ENCODE data around the gene RBBP5. TPM values are rescaled to one million over a fixed set of nuclear protein-coding genes. Genes with fewer than 3 reads are reported as not detected.

Gene RBBP5
- total and polyA plus RNA-seq, 9 donors: 8.6 to 12.6 (median 10.6) TPM

DNA sequence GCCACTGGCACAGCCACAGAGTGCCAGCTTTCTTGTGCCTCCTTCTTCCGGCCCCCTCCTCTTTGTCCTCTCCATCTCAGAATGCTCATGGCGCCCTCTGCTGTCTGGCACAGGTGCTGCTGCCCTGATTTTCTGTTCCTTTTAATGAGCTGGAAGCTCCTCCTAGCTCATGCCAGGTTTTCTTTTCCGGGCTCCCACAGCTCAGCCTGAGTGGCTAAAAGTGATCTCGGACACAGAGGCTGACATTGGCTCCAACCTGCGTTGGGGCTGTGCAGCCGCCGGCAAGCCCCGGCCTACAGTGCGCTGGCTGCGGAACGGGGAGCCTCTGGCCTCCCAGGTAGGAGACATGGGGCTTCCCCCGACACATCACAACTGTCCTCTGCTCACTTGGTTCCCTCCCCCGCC, 60.1 kb downstream of the RBBP5 start:
- no peak overlapping the region for H3K4me3 ChIP-seq (ENCODE audit: low read length)
- peaks cover 4% of the 10 kb centered on the region for H3K4me1 ChIP-seq (ENCODE audit: control insufficient read depth, insufficient read depth, low read length)
- WGBS (ENCODE audit: insufficient coverage): 29% methylated on average over 13 of the region's 13 CpGs
- H3K27me3 ChIP-seq (ENCODE audit: control insufficient read depth, insufficient read depth, low read length): peaks cover 2% of the 10 kb centered on the region
- no peaks in the 10 kb centered on the region for H3K9me3 ChIP-seq (replicated peaks; ENCODE audit: control insufficient read depth, low read depth, low read length)
- peak; percentile 83 for DNase-seq
- no peaks in the 10 kb centered on the region for H3K36me3 ChIP-seq (ENCODE audit: control insufficient read depth, insufficient read depth, low read length)
- no peak overlapping the region for H3K27ac ChIP-seq (ENCODE audit: low read length)

DNA sequence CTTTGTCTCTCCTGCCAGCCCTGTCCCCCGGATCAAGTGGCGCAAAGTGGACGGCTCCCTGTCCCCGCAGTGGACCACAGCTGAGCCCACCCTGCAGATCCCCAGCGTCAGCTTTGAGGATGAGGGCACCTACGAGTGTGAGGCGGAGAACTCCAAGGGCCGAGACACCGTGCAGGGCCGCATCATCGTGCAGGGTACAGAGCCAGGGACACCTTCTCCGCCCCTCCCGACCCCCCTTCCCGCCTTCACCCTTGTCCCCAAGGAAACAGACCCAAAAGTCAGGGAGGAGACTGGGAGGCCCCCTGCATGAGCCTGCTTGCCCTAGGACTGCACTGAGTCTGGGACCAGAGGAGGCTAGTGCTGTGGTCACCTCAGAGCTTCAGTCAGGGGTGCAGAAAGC, 60.6 kb downstream of the RBBP5 start:
- Histone ChIP-seq H3K27me3 (ENCODE audit: control insufficient read depth, insufficient read depth, low read length) (peaks cover 2% of the 10 kb centered on the region), H3K27ac (ENCODE audit: low read length) (no peak overlapping the region), H3K36me3 (ENCODE audit: control insufficient read depth, insufficient read depth, low read length) (no peaks in the 10 kb centered on the region), H3K4me3 (ENCODE audit: low read length) (no peak overlapping the region), H3K4me1 (ENCODE audit: control insufficient read depth, insufficient read depth, low read length) (peaks cover 4% of the 10 kb centered on the region), H3K9me3 (replicated peaks; ENCODE audit: control insufficient read depth, low read depth, low read length) (no peaks in the 10 kb centered on the region)
- 81% methylated on average over 9 of the region's 14 CpGs for WGBS (ENCODE audit: insufficient coverage)
- DNase-seq: no peak

DNA sequence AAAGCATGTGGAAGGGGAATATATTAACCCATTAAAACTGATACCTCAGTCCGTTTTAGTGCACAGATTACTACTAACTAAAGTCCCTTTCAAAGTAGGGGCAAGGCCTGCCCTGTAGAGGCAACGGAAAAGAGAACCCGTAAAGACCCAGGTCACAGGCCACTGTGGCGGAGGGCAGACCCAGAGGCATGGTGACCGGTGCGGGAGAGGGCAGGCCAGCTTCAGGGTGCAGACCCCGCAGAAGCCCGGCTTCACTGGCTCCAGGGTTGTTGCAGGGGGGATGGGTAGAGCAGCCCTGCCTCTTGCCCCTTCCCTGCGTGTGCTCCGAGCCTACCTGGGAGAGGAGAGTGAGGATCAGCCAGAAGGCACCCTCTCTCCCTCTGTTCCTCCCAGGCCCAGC, 61.0 kb downstream of the RBBP5 start:
- Histone ChIP-seq H3K9me3 (replicated peaks; ENCODE audit: control insufficient read depth, low read depth, low read length) (no peaks in the 10 kb centered on the region), H3K27ac (ENCODE audit: low read length) (no peak overlapping the region), H3K4me3 (ENCODE audit: low read length) (no peak overlapping the region), H3K27me3 (ENCODE audit: control insufficient read depth, insufficient read depth, low read length) (peaks cover 2% of the 10 kb centered on the region), H3K36me3 (ENCODE audit: control insufficient read depth, insufficient read depth, low read length) (no peaks in the 10 kb centered on the region), H3K4me1 (ENCODE audit: control insufficient read depth, insufficient read depth, low read length) (peaks cover 4% of the 10 kb centered on the region)
- WGBS (ENCODE audit: insufficient coverage): 93% methylated on average over 3 of the region's 10 CpGs
- no peak for DNase-seq

DNA sequence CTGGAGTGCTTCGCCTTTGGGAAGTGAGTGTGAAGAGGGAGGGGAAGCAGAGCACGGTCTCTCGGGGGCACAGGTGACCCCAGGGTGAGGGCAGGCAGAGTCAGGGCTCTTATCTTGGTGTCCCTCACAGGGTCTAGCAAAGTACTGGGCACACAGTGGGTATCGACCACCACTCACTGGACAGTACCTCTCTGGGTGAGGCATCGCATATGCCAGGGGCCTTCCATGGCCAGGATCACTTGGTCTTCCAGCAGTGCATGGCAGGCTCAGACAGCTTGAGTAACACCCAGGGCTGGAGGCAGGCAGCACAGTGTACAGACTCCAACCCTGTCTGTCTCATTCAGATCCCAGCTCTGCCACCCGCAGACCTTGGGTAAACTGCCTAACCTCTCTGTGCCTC, 62.1 kb downstream of the RBBP5 start:
- Histone ChIP-seq H3K27ac (ENCODE audit: low read length) (no peak overlapping the region), H3K27me3 (ENCODE audit: control insufficient read depth, insufficient read depth, low read length) (peaks cover 2% of the 10 kb centered on the region), H3K9me3 (replicated peaks; ENCODE audit: control insufficient read depth, low read depth, low read length) (no peaks in the 10 kb centered on the region), H3K4me1 (ENCODE audit: control insufficient read depth, insufficient read depth, low read length) (peaks cover 4% of the 10 kb centered on the region), H3K36me3 (ENCODE audit: control insufficient read depth, insufficient read depth, low read length) (no peaks in the 10 kb centered on the region), H3K4me3 (ENCODE audit: low read length) (no peak overlapping the region)
- no peak for DNase-seq
- WGBS (ENCODE audit: insufficient coverage): 95% methylated on average over 5 of the region's 6 CpGs

DNA sequence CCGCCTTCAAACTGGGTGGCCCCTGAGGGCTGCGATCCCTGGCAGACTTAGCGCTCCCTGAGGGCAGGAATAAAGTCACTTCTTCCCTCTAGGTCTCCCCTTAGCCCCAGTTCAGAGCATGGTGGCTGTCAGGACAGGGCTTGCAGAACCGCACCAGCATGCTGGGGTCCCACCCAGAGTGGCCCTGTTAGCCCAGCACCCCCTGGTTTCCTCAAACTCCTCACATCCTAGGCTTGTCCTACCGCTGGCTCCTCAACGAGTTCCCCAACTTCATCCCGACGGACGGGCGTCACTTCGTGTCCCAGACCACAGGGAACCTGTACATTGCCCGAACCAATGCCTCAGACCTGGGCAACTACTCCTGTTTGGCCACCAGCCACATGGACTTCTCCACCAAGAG, 62.9 kb downstream of the RBBP5 start:
- Histone ChIP-seq H3K27ac (ENCODE audit: low read length) (no peak overlapping the region), H3K4me1 (ENCODE audit: control insufficient read depth, insufficient read depth, low read length) (peaks cover 4% of the 10 kb centered on the region), H3K4me3 (ENCODE audit: low read length) (no peak overlapping the region), H3K36me3 (ENCODE audit: control insufficient read depth, insufficient read depth, low read length) (no peaks in the 10 kb centered on the region), H3K9me3 (replicated peaks; ENCODE audit: control insufficient read depth, low read depth, low read length) (no peaks in the 10 kb centered on the region), H3K27me3 (ENCODE audit: control insufficient read depth, insufficient read depth, low read length) (peaks cover under 1% of the 10 kb centered on the region)
- no peak for DNase-seq
- 88% methylated on average over 12 of the region's 12 CpGs for WGBS (ENCODE audit: insufficient coverage)

DNA sequence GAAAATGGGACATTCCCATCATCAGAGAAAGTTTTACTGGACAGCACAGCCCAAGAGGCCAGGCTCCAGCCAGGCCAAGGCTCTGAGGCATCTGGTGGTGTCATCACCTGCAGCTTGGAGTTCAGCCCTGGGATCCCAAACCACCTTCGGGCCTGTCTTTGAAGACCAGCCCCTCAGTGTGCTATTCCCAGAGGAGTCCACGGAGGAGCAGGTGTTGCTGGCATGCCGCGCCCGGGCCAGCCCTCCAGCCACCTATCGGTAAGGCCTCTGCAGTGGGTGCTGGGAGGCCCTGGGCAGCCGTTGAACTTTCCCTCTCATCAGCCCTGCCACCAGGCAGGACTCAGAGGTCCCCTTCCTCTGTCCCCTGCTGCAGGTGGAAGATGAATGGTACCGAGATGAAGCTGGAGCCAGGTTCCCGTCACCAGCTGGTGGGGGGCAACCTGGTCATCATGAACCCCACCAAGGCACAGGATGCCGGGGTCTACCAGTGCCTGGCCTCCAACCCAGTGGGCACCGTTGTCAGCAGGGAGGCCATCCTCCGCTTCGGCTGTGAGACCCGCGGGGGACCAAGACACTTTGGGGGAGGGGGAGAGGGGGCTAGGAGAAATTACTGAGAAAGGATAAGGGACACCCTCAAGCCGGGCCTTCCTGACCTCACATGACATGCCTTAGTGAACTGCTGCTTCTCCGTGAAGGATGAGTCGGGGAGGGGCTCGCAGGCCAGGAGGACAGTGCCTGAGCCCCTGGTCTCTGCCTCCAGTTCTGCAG, 63.8 kb downstream of the RBBP5 start:
- H3K27ac ChIP-seq (ENCODE audit: low read length): no peak overlapping the region
- WGBS (ENCODE audit: insufficient coverage): 81% methylated on average over 18 of the region's 19 CpGs
- DNase-seq: no peak

DNA sequence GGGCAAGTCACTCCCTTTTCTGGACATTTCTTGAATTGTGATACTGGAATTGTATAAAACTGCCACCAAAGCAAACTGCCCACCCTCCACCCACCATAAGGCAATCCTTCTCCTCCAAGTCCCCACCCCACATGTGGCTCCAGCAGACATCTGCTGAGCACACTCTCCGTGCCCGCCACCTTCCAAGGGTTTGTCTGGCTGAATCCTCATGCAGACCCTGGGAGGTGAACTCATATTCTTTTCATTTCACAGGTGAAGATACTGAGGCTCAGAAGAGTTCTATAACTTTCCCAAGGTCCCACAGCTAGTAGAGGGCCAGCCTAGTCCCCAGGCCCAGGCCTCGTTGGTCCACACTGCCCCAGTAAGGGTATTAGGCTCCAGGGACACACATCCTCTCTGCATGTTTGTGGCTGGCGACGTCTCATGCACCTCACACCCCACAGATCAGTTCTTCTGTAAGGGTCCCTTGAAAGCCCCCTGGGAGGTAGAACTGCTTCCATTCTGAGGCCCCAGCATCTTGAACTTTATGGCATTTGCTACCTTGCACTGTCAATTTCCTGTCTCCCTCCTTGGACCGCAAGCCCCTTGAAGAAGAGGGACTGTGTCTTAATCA, 64.7 kb downstream of the RBBP5 start:
- peaks cover 4% of the 10 kb centered on the region for H3K4me1 ChIP-seq (ENCODE audit: control insufficient read depth, insufficient read depth, low read length)
- WGBS (ENCODE audit: insufficient coverage): 68% methylated on average over 3 of the region's 6 CpGs
- no peaks in the 10 kb centered on the region for H3K9me3 ChIP-seq (replicated peaks; ENCODE audit: control insufficient read depth, low read depth, low read length)
- peaks cover 11% of the 10 kb centered on the region for H3K27me3 ChIP-seq (ENCODE audit: control insufficient read depth, insufficient read depth, low read length)
- H3K4me3 ChIP-seq (ENCODE audit: low read length): no peak overlapping the region
- no peak overlapping the region for H3K27ac ChIP-seq (ENCODE audit: low read length)
- DNase-seq: no peak
- no peaks in the 10 kb centered on the region for H3K36me3 ChIP-seq (ENCODE audit: control insufficient read depth, insufficient read depth, low read length)

More for the DNA sequence above, 63.8 kb downstream of the RBBP5 start:
- Histone ChIP-seq H3K27me3 (ENCODE audit: control insufficient read depth, insufficient read depth, low read length) (peaks cover 3% of the 10 kb centered on the region), H3K9me3 (replicated peaks; ENCODE audit: control insufficient read depth, low read depth, low read length) (no peaks in the 10 kb centered on the region), H3K4me3 (ENCODE audit: low read length) (no peak overlapping the region), H3K4me1 (ENCODE audit: control insufficient read depth, insufficient read depth, low read length) (peaks cover 4% of the 10 kb centered on the region), H3K36me3 (ENCODE audit: control insufficient read depth, insufficient read depth, low read length) (no peaks in the 10 kb centered on the region)

DNA sequence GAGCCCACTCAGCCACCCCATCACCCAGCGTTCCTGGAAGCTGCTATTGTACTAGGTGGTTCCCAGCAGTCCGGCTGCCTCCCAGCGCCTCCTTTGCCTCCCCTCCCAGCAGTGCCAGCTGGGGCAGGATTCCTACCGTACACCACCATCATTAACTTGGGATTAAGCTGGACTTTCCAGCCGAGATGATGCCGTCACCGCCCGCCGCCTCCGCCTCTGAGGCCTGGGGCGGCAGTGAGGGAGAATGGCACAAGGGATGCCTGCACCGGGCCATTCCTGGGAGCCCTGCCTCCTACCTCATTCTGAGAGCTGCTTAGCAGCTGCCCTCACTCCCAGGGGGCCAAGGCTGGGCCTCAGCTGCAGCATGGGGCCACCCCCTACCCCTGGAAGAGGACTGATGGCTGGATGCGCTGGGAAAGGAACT, 65.6 kb downstream of the RBBP5 start:
- DNase-seq: no peak
- peaks cover 16% of the 10 kb centered on the region for H3K27me3 ChIP-seq (ENCODE audit: control insufficient read depth, insufficient read depth, low read length)
- WGBS (ENCODE audit: insufficient coverage): 56% methylated on average over 5 of the region's 13 CpGs
- no peaks in the 10 kb centered on the region for H3K4me1 ChIP-seq (ENCODE audit: control insufficient read depth, insufficient read depth, low read length)
- H3K36me3 ChIP-seq (ENCODE audit: control insufficient read depth, insufficient read depth, low read length): no peaks in the 10 kb centered on the region
- H3K27ac ChIP-seq (ENCODE audit: low read length): no peak overlapping the region
- no peak overlapping the region for H3K4me3 ChIP-seq (ENCODE audit: low read length)
- H3K9me3 ChIP-seq (replicated peaks; ENCODE audit: control insufficient read depth, low read depth, low read length): no peaks in the 10 kb centered on the region

DNA sequence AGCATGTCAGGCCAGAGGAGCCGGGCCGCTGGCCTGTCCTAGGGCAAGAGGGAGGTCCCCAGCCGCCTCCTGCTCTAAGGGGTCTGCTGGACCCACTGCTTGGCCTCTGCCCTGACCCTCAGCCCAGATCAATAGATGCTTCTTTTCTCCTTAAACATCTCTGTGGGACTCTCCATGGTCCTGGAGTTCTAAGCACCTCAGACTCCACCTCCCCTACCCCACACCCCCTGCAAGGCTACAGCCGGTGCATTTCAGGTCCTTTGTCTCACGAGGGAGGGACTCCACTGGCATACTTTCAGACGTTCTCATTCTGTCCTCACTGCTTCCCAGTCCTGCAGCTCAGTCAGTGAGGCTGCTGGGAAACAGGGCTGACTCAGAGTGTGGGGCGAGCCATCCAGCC, 67.8 kb downstream of the RBBP5 start:
- Histone ChIP-seq H3K36me3 (ENCODE audit: control insufficient read depth, insufficient read depth, low read length) (no peaks in the 10 kb centered on the region), H3K4me1 (ENCODE audit: control insufficient read depth, insufficient read depth, low read length) (no peaks in the 10 kb centered on the region), H3K9me3 (replicated peaks; ENCODE audit: control insufficient read depth, low read depth, low read length) (no peaks in the 10 kb centered on the region), H3K4me3 (ENCODE audit: low read length) (no peak overlapping the region), H3K27me3 (ENCODE audit: control insufficient read depth, insufficient read depth, low read length) (peaks cover 21% of the 10 kb centered on the region), H3K27ac (ENCODE audit: low read length) (no peak overlapping the region)
- WGBS (ENCODE audit: insufficient coverage): 41% methylated on average over 6 of the region's 7 CpGs
- DNase-seq: no peak

DNA sequence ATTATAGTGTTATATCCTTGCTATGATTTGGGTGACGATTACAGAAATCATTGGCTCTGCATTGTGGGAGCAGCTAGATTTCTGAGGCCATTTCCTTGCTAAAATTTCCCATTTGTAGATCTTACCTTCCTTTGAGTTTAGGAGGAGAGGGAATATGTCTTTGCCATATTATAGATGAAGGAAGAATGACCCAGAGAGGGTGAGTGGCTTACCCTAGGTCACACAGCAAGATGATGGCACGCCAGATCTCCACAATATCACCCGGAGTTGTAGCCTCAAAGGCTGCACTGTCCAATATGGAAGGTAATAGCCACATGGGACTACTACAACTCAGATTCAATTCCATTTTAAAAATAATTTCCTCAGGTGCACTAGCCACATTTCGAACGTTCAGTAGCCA, 68.5 kb downstream of the RBBP5 start:
- Histone ChIP-seq H3K4me1 (ENCODE audit: control insufficient read depth, insufficient read depth, low read length) (no peaks in the 10 kb centered on the region), H3K27me3 (ENCODE audit: control insufficient read depth, insufficient read depth, low read length) (peaks cover 21% of the 10 kb centered on the region), H3K27ac (ENCODE audit: low read length) (no peak overlapping the region), H3K4me3 (ENCODE audit: low read length) (no peak overlapping the region), H3K9me3 (replicated peaks; ENCODE audit: control insufficient read depth, low read depth, low read length) (no peaks in the 10 kb centered on the region), H3K36me3 (ENCODE audit: control insufficient read depth, insufficient read depth, low read length) (no peaks in the 10 kb centered on the region)
- no peak for DNase-seq
- WGBS (ENCODE audit: insufficient coverage): 86% methylated on average over 4 of the region's 5 CpGs

Data from muscle of leg (tissue), 11 donors.